ENCODE results near the gene TBC1D14.

TBC1D14 gene

DNA sequence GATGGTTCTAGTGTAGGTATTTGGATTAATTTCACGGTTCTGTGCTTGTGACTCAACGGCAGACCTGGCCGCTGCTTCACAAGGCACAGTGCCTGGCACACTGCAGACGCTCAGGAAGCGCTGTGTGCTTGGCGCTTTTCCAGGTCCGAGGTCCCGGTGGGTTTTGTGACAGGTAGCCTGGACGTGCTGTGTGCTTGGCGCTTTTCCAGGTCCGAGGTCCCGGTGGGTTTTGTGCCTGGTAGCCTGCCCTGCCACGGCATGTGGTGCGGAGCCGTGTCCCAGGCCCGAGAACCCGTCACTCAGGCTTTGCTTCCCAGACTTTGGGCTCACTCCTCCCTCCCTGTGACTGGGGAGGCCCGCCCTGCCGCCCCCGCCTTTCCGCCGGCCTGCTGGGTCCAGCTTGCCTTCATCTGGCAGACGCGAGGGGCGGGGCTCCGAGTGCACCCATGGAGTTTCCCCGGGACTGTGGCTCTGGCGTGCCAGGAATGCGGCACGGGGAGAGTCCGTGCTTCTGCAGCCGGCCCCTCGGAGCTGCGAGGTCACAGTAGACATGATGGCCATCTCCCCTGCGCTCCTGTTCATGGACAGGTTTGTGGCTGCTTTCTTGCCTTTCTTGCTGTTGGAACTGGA, 44.2 kb downstream of the TBC1D14 start:
- H3K9me3 Mint-ChIP-seq = no peaks in the 10 kb centered on the region
- no peak overlapping the region for H3K4me3 Mint-ChIP-seq
- H3K27ac Mint-ChIP-seq = no peak overlapping the region
- H3K4me1 Mint-ChIP-seq (ENCODE audit: low read depth) = peaks cover 19% of the 10 kb centered on the region
- H3K27me3 Mint-ChIP-seq (ENCODE audit: low read depth) = no peaks in the 10 kb centered on the region
- peaks cover 4% of the 10 kb centered on the region for H3K36me3 Mint-ChIP-seq (ENCODE audit: low read depth)

DNA sequence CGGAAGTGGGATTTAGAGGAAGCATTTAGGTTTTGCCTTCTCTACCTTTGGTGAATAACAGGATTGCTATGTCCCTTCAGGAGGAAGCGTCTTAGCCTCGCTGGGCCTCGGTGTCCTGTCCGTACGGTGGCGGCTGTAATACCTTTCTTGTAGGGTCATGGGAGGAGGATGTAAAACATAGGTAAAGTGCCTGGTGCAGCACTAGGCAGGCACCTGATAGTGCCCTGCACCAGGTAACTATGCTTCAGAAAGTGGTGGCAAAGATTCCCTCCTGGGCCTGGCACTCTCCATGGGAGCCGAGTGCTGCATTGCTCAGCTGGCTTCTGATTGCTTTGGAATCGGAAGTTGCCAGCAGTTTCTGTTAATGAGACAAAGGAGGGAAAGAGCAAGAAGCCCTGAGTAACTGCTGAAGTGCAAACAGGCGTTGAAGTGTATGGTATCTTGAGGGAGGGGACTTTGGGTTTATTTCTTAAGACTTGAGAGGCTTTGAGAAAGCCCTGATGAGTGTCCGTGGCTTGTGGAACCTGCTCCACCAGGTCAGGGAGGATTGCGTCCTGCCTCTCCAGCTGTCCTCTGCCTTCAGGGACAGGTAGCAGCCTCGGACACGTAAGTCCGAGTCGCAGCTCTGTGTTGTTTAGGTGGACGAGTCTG, 45.8 kb downstream of the TBC1D14 start:
- no peak overlapping the region for H3K27ac Mint-ChIP-seq
- no peak overlapping the region for H3K4me3 Mint-ChIP-seq
- H3K36me3 Mint-ChIP-seq (ENCODE audit: low read depth) = no peaks in the 10 kb centered on the region
- H3K4me1 Mint-ChIP-seq (ENCODE audit: low read depth) = peaks cover 16% of the 10 kb centered on the region
- no peaks in the 10 kb centered on the region for H3K27me3 Mint-ChIP-seq (ENCODE audit: low read depth)
- no peaks in the 10 kb centered on the region for H3K9me3 Mint-ChIP-seq

DNA sequence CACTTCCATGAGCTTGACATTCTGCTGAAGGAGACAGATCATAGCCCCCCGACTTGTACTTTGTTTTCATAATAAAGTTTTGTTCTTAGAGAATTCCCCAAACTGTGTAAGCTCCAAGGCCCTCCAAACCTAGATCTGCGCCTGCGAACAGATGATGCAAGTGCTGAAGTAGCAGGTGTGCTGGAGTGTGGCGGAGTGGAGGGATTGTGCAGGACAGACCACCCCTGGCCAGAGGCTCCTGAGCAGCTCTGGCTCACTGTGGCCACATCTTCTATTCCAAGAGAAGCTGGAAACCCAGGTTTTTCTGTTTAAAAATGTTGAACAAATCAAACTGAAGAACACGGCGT, 46.4 kb downstream of the TBC1D14 start:
- peaks cover 16% of the 10 kb centered on the region for H3K4me1 Mint-ChIP-seq (ENCODE audit: low read depth)
- no peak overlapping the region for H3K4me3 Mint-ChIP-seq
- H3K27me3 Mint-ChIP-seq (ENCODE audit: low read depth) = no peaks in the 10 kb centered on the region
- no peaks in the 10 kb centered on the region for H3K36me3 Mint-ChIP-seq (ENCODE audit: low read depth)
- no peaks in the 10 kb centered on the region for H3K9me3 Mint-ChIP-seq
- no peak overlapping the region for H3K27ac Mint-ChIP-seq

- Mint-ChIP-seq H3K36me3 (ENCODE audit: low read depth) (no peaks in the 10 kb centered on the region), H3K4me1 (ENCODE audit: low read depth) (peaks cover 15% of the 10 kb centered on the region), H3K9me3 (no peaks in the 10 kb centered on the region), H3K27me3 (ENCODE audit: low read depth) (no peaks in the 10 kb centered on the region), H3K27ac (no peak overlapping the region), H3K4me3 (no peak overlapping the region)
Measured at GRCh38 chr4:6956434-6957147, 47.0 kb downstream of the TBC1D14 start.

GRCh38 chr4:6957148-6957520, 47.5 kb downstream of the TBC1D14 start:
- H3K9me3 Mint-ChIP-seq = no peaks in the 10 kb centered on the region
- H3K4me3 Mint-ChIP-seq = no peak overlapping the region
- no peaks in the 10 kb centered on the region for H3K36me3 Mint-ChIP-seq (ENCODE audit: low read depth)
- H3K27ac Mint-ChIP-seq = no peak overlapping the region
- peaks cover 14% of the 10 kb centered on the region for H3K4me1 Mint-ChIP-seq (ENCODE audit: low read depth)
- no peaks in the 10 kb centered on the region for H3K27me3 Mint-ChIP-seq (ENCODE audit: low read depth)

- Mint-ChIP-seq H3K4me3 (no peak overlapping the region), H3K36me3 (ENCODE audit: low read depth) (no peaks in the 10 kb centered on the region), H3K27me3 (ENCODE audit: low read depth) (no peaks in the 10 kb centered on the region), H3K4me1 (ENCODE audit: low read depth) (peaks cover 12% of the 10 kb centered on the region), H3K27ac (no peak overlapping the region), H3K9me3 (no peaks in the 10 kb centered on the region)
Measured at GRCh38 chr4:6957994-6958393, 48.4 kb downstream of the TBC1D14 start.

- peaks cover 15% of the 10 kb centered on the region for H3K4me1 Mint-ChIP-seq (ENCODE audit: low read depth)
- H3K36me3 Mint-ChIP-seq (ENCODE audit: low read depth) = no peaks in the 10 kb centered on the region
- H3K27me3 Mint-ChIP-seq (ENCODE audit: low read depth) = no peaks in the 10 kb centered on the region
- no peak overlapping the region for H3K4me3 Mint-ChIP-seq
- H3K9me3 Mint-ChIP-seq = no peaks in the 10 kb centered on the region
- H3K27ac Mint-ChIP-seq = no peak overlapping the region
Measured at GRCh38 chr4:6959261-6959660, 49.6 kb downstream of the TBC1D14 start.

- H3K4me1 Mint-ChIP-seq (ENCODE audit: low read depth) = peaks cover 19% of the 10 kb centered on the region
- H3K36me3 Mint-ChIP-seq (ENCODE audit: low read depth) = no peaks in the 10 kb centered on the region
- H3K4me3 Mint-ChIP-seq = no peak overlapping the region
- no peaks in the 10 kb centered on the region for H3K27me3 Mint-ChIP-seq (ENCODE audit: low read depth)
- no peaks in the 10 kb centered on the region for H3K9me3 Mint-ChIP-seq
- no peak overlapping the region for H3K27ac Mint-ChIP-seq
Measured at GRCh38 chr4:6960154-6960553, 50.5 kb downstream of the TBC1D14 start.

- Mint-ChIP-seq H3K27ac (no peak overlapping the region), H3K27me3 (ENCODE audit: low read depth) (no peaks in the 10 kb centered on the region), H3K36me3 (ENCODE audit: low read depth) (no peaks in the 10 kb centered on the region), H3K4me3 (no peak overlapping the region), H3K4me1 (ENCODE audit: low read depth) (peaks cover 22% of the 10 kb centered on the region), H3K9me3 (no peaks in the 10 kb centered on the region)
Measured at GRCh38 chr4:6960628-6961412, 51.2 kb downstream of the TBC1D14 start.

GRCh38 chr4:6961496-6962210, 52.0 kb downstream of the TBC1D14 start:
- no peaks in the 10 kb centered on the region for H3K36me3 Mint-ChIP-seq (ENCODE audit: low read depth)
- H3K27ac Mint-ChIP-seq = no peak overlapping the region
- peaks cover 25% of the 10 kb centered on the region for H3K4me1 Mint-ChIP-seq (ENCODE audit: low read depth)
- H3K9me3 Mint-ChIP-seq = no peaks in the 10 kb centered on the region
- no peak overlapping the region for H3K4me3 Mint-ChIP-seq
- no peaks in the 10 kb centered on the region for H3K27me3 Mint-ChIP-seq (ENCODE audit: low read depth)

GRCh38 chr4:6962211-6963041, 52.8 kb downstream of the TBC1D14 start:
- H3K4me1 Mint-ChIP-seq (ENCODE audit: low read depth) = peaks cover 26% of the 10 kb centered on the region
- H3K4me3 Mint-ChIP-seq = no peak overlapping the region
- H3K27me3 Mint-ChIP-seq (ENCODE audit: low read depth) = no peaks in the 10 kb centered on the region
- no peak overlapping the region for H3K27ac Mint-ChIP-seq
- H3K36me3 Mint-ChIP-seq (ENCODE audit: low read depth) = peaks cover 5% of the 10 kb centered on the region
- no peaks in the 10 kb centered on the region for H3K9me3 Mint-ChIP-seq

DNA sequence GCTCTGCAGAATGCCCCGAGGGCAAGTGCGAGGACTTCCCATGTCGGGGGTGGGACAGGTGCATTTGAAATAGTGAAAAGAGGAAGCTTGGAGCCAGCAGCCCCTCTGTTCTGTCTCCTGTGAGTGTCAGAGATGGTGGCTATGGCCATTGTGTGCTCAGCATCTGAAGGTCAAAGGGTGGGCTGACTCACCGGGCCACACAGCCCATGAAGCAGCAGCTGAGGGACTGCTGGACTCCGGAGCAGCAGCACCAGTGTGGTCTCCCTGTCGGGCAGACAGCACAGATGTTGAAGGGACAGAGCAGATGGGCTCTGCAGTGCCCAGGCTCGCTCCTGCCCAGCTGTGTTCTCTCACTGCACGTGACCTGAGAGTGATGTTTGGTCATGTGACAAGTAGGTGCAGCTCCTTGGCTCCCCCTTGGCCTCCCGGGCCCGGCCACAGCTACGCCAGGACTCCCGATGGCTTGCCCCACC, 53.5 kb downstream of the TBC1D14 start:
- H3K9me3 Mint-ChIP-seq = no peaks in the 10 kb centered on the region
- no peak overlapping the region for H3K27ac Mint-ChIP-seq
- H3K27me3 Mint-ChIP-seq (ENCODE audit: low read depth) = no peaks in the 10 kb centered on the region
- peaks cover 8% of the 10 kb centered on the region for H3K36me3 Mint-ChIP-seq (ENCODE audit: low read depth)
- no peak overlapping the region for H3K4me3 Mint-ChIP-seq
- H3K4me1 Mint-ChIP-seq (ENCODE audit: low read depth) = peaks cover 26% of the 10 kb centered on the region

- H3K9me3 Mint-ChIP-seq = no peaks in the 10 kb centered on the region
Measured at GRCh38 chr4:6964858-6965257, 55.2 kb downstream of the TBC1D14 start.

More at GRCh38 chr4:6964858-6965257, 55.2 kb downstream of the TBC1D14 start:
- no peaks in the 10 kb centered on the region for H3K27me3 Mint-ChIP-seq (ENCODE audit: low read depth)
- H3K4me3 Mint-ChIP-seq = no peak overlapping the region
- H3K36me3 Mint-ChIP-seq (ENCODE audit: low read depth) = peaks cover 15% of the 10 kb centered on the region
- H3K4me1 Mint-ChIP-seq (ENCODE audit: low read depth) = peaks cover 25% of the 10 kb centered on the region
- H3K27ac Mint-ChIP-seq = no peak overlapping the region
